GM19324 (cell line): ENCODE results near the gene FAM193B.
"Not testable (repeated sequence)": the region's sequence is repeated elsewhere in the genome, so short reads cannot be mapped to it uniquely, and the experiment has no call there.

Experiments used
- ATAC-seq: cut with Tn5 transposase; IDR thresholded peaks from one replicate; pipeline ENCODE4 v1.9.1; 2021; ENCODE audit warnings: mild to moderate bottlenecking, moderate library complexity; ENCODE audit not compliant: unreplicated experiment, low FRiP score

FAM193B gene

DNA sequence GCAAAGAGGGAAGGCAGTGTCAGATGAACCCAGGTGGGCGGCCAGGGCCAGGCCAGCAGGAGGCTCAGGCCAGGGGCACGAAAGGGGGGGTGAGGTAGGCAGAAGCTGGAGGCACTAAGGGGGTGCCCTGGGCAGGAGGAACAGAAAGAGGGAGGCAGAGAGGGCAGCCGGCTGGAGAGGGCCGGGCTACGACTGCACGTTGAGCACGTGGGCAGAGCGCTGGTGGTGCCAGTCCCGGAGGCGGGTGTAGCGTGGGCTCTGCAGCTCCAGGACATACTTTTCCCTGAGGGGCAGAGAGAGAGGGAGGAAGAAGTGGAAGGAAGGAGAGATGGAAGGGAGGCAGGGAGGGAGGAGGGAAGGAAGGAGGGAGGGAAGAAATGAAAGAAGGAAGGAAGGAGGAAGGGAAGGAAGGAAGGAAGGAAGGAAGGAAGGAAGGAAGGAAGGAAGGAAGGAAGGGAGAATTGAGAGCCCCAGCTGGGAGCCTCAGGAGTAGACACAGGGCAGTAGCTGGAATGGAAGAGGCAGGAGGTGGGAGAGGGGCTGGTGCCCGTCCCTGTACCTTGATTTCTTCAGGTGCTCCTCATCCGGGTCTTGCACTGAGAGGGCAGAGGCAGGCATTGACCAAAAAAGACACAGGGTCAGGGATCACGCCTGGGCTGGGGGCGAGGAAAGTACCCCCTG, 63.9 kb downstream of the FAM193B start:
- no peak for ATAC-seq

DNA sequence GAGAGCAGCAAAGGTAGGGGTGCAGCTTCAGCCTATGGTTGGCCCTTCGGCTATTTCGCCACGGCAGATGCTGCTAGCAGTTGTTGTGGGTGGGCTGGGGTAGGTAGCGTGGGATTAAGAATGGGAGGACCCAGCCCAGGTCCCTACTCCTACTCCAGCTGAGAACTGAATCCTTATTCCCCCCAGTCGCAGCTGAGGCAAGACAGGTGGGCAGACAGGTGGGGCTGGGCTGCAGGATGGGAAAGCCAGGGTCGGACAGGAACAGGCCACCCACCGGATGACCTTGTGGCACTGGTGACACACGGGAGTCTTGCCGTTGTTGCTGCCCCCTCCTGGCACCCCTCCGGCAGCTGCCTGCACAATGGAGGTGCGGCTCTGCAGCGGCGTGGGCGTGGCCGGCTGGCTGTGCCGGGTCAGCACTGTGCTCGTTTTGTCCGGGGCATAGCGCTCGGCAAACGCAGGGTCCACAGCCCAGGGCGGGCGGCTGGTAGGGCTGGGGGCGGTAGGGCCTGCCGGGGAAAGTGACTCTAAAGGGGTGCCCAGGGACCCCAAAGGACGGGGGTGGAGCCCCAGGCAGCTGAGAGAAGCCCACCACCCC, 65.1 kb downstream of the FAM193B start:
- ATAC-seq: no peak

DNA sequence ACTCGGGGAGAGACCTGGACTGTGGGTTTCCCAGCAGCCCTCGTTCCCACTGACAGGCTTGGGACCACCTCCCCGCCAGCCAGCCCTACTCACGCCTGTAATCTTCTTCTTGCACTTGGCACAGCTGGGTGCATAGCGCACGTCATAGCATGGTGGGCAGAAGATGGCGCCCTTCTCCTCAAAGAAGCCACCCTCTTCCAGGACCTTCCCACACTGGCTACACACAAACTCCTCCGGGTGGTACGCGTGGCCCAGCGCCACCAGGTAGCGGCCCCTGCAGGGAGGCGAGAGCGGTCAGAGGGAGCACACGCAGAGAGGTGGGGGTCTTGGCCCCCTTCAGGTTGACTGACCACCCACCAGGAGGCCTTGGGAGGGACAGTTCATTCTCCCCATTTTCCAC, 66.4 kb downstream of the FAM193B start:
- no peak for ATAC-seq

DNA sequence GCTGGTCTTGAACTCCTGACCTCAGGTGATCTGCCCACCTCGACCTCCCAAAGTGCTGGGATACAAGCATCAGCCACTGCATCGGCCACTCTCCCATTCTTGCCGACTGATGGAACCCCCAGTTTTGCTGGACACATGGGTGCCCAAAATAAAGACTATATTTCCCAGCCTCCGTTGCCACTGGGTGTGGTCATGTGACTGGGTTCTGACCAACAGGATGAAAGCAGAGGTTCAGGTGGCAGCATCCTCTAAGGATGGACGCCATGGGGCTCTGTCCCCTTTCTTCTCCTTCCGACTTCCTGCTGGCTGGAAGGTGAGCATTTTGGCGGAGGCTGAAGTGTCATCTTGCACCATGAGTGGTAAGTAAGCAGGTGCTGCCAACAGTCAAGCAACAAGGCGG, 67.2 kb downstream of the FAM193B start:
- ATAC-seq: no peak

DNA sequence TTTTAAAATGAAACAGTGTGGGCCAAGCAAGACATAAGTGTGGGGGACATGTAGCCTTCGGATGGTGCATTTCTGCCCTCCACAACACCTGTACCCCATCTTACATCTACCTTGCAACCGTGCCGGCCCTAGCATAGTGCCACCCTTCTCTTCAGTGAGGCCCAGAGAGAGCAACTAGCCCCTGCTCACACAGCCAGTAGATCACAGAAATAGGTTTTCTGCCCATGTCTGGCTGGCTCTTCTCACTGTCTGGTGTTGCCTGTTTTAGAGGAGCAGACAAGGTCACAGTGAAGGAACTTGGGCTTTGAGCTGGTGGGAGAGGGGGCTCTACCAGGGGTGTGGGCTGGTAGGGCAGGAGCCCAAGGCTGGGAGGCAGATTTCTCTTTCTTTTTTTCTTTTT, 68.1 kb downstream of the FAM193B start:
- ATAC-seq: no peak

DNA sequence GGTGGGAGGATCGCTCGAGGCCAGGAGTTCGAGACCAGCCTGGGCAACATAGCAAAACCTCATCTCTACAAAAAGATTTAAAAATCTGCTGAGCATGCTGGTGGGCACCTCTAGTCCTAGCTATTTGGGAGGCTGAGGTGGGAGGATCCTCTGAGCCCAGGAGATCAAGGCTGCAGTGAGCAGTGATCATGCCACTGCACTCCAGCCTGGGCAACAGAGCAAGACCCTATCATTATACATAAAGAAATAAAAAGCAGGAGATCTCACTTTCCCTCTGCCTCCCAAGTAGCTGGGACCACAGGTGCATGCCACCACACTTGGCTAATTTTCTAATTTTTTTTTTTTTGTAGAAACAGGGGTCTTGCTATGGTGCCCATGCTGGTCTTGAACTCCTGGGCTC, 68.6 kb downstream of the FAM193B start:
- not testable (repeated sequence) for ATAC-seq

DNA sequence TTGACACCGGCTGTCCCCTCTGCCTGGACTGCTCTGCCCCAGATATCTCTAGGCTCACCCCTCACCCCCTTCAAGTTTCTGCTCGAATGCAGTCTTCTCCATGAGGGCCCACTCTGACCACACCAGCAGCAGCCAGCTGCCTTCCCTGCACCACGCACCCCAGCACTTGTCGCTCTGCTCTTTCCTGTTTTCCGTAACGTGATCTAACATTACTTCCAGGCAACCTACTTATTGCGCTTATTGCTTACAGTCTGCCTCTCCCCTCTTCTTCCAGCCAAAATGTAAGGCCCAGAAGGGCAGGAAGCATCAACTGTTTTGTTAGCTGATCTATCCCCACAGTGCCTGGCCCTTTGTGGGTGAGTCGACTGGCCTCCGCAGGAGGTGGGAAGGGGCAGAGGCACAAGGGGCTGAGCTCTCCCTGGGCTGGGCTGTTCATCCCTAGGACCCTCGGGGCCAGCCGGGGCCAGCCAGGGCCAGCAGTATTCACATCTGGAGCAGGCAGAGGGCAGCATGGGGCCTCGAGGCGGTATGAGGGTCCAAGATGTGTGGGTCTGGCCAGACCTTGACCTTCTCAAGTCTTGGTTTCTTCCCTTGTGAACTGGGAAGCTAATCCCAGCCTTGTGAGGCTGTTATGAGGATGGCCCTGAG, 69.3 kb downstream of the FAM193B start:
- ATAC-seq: no peak

DNA sequence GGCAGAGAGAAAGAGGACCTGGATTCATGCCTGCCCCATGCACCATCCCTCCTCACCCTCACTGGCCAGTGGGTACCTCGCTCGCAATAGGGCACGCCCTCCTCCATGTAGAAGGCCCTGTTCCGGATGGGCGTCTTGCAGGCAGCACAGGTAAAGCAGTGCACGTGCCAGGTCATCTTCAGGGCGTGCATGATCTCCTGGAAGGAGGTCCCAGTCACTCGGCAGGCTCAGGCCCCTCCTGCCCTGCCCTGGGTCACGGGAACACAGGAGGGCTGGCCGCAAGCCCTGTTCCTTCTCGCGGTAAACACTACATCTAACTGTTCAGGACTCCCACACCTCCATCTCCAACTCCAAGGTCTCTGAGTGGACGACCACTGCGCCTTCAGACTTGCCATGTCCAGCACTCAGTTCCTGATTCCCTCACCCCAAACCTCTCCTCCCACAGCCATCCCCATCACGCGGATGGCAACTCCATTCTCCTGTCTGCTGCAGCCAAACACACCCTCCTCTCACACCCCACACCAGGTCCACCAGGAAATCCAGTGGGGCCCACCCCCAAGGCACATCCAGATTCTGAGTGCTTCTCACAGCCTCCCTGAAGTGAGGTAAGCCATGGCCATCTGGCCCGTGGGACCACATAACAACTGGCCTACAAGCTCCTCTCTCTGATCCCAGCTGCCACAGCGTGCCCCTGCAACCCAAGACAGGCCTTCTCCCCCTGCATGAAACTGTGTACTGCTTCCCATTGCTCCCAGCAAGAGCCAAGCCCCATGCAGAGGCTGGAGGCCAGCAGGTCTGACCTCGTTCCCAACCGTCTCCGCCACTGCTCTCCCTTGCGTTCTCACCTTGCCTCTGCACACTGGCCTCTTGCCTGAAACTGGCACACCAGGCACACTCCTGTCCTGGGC, 70.1 kb downstream of the FAM193B start:
- no peak for ATAC-seq

DNA sequence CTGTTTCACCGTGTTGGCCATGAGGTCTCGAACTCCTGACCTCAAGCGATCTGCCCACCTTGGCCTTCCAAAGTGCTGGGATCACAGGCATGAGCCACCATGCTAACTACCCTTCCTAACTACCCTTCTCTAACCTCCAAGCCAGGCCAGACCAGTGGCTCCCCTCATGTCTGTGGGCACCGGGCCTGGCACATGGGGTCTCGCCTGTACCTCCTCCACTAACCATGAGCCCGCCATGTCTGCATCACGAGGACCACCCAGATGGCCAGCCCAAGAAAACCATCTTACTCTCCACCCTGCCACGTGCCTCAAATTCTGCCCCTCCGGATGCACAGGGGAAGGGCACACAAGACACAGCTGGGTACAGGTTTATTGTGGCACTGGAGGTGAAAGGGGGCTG, 71.3 kb downstream of the FAM193B start:
- no peak for ATAC-seq

DNA sequence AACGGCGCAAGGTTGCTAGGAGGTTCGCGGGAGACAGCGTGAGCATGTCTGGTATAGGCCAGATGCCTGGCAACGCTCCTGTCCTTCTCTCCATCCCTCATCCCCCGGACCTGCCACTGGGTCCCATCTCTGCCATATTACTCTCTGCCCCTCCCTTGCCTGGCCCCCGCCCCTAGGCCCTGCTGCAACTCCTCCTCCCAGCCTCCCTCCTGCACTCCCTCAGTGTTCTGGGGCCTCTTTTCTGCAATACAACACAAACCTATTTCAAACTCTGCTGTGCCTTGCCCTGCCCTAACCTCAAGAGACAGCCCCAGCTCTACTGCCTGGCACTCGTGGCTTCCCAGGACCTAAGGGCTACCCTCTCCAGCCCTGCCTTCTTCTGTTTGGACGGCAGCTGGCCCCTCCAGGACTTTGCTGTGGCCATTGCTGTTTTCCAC, 72.0 kb downstream of the FAM193B start:
- ATAC-seq: no peak

DNA sequence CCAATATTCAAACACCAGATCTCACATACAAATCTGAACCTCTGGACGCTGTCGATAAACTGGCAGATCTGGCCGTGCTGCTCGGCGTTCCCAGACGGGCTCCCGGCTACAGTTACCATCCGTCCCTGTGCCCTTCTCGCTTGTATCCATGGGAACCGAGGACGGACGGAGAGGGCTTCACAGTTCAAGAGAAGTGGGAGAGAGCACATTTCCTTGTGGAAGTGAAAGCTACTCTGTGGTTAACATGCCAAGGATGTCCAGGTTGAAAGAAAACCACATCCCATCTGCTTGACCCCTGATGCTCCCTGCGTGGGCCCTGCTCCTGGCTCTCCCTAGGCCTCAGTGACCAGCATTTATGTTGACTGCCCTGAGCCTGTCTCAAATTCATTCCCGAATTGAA, 74.6 kb downstream of the FAM193B start:
- ATAC-seq: no peak

DNA sequence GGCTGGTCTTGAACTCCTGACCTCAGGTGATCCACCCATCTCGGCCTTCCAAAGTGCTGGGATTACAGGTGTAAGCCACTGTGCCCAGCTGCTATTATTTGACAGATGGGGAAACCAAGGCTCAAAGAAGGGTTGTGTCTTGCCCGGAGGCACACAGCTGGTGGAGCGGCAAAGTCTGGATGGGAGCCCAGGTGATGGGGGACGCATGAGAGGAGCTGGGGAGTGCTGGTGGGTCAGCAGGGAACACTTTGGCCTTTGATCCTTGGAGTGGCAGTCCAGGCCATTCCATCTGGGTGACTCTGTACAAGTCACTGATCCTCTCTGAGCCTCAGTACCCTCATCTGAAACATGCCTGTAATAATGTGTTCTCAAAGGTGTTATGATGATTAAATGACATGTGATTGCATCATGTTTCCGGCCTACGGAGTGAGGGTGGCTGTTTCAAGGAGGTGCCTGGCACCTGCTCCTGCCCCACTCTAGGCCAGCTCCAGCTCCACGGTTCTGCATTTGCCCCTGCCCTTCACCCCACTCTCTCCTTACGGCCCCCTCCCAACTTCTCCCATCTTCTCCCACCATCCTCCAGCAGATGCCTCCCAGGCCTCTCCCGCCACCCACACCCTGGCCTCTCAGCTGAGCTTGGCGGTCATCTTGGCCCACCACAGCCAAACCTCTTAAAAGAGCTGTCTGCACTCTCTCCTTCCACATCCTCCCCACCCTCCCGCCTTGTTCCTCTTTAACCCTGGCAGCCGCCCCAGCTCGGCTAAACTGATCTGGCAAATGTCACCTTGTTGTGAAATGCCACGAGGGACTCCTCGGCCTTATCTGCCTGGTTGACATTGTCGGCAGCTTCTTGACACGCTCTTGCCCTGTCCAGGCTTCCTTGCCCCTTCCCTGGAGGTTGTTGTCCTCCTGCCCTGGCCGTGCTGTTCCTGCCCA, 75.4 kb downstream of the FAM193B start:
- ATAC-seq: no peak

DNA sequence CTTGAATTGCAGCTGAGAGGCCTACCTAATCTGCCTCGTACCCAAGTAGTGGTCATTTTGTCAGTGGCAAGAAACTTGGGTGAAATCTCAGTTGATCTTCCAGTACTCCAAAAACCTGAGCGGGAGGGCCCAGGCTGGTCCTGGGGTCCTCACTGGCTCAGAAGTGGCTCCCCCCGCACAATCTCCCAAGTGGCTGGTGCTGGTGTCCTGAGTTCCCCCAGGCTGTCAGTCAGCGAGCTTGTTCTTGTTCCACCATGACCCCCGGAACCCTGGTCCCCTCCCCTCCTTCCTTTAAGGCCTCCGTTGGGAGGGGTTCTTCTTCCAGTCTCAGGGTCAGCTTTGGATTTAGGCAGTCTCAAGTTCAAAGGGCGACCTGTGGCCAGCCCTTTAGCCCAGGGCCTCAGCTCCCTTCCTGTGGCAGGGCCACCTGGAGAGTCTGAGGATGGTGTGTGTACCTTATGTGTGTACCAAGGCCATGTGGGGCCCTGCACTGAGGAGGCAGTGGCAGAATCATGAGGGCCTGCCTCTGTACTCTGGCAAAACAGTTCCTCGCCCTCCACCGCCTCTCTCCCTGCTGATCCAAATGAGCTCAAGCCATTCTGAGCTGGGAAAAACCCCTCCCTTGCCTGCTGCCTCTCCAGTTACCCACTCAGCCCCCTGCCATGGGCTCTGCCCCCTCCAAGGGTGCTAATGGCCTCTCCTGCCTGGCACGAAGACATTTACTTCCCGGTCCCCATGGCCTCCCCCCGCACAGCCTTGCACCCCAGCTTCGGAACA, 76.5 kb downstream of the FAM193B start:
- ATAC-seq: no peak

DNA sequence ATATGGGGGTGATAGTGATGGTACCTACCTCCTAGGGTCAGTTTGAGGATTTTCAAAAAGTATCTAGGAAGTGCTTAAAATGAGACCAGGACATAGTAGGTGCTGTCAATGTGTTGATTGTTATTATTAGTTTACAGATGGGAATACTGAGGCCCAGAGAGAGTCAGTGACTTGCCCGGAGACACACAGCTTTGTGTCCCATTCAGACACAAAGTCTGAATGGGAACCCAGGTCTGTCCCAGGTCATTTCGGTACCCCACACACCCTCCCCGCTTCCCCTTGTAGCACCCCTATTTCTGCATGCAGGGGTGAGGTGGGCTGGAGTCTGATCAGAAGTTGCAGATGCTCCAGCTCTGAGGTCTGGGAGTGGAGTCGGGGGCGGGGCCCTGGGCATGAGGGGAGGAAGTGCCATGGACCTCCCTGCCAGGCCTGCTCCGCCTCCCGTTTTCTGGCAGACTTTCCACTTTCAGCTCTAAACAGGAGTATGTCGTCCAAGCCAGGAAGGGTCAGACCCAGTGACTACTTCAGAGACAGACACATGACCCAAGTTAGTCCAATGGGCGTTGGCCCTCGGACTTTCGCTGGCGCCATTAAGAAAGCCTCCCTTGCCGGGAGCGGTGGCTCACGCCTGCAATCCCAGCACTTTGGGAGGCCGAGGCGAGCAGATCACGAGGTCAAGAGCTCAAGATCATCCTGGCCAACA, 77.7 kb downstream of the FAM193B start:
- ATAC-seq: no peak

DNA sequence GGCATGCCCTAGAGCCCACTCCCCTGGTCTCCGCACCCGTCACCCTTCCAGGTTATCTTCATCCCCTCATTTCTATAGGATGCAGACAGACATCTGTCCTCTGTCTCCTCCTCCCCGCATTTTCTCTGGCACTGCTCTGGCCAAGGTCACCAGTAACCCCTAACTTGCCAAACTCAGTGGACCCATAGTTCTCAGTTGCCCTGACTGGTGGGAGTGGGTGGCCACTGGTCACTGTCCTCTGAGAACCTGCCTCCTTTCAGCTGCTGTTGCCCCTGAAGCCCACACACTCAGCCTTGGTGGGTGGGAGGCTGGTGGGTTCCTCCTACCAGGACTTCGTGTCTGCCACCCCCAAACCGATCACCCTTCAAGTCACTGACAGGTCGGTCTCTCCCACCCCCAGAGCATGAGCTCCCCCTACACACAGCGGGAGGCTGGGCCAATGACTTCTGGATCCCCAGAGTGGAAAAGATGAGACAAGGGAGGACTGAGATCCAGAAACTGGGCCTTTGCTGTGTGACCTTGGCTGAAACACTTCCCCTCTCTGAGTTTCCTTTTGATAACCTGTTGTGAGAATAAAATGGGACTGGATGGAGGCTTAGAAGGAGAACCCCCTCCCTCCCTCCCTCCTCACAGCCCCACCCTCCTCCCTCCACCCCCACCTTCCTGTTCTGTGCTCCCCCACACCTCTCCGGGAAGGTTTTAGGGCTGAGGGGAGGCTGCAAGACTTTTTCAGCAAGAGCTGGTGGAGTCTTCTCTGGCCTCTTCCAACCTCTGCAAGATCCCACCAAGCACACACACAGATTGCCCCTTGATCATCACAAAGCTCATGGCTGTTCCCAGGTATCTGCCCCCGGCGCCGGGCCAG, 78.6 kb downstream of the FAM193B start:
- ATAC-seq: no peak

DNA sequence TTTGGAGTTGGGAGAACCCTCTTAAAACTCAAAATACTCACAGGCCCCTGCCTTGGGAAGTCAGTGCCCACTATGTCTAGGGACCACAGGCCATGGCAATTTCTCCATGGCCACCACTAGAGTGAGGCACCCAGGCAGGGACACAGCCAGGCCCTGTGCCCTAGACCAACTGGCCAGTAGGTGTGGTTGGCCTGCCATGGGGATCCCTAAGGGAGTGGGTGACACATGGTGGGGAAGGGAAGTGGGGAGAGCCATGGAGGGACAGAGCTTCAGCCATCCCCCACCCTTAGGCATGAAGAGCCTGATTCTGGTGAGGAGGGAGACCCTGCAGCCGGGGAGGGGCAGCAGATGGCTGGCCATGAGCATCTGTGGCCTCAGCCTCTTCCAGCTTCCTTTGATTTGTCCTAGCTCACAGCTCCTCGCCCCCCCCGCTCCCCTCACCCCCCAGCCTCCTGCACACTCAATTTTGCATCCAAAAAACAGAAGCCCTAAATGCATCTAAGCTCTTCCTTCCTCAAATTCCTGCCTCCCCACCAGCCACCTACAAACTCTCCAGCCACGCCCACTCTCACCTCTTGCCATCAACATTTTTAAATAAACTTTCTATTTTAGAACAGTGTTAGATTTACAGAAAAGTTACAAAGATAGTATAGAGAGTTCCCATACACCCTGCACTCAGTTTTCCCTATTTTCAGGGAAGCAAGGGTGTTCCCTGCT, 79.4 kb downstream of the FAM193B start:
- ATAC-seq: no peak

DNA sequence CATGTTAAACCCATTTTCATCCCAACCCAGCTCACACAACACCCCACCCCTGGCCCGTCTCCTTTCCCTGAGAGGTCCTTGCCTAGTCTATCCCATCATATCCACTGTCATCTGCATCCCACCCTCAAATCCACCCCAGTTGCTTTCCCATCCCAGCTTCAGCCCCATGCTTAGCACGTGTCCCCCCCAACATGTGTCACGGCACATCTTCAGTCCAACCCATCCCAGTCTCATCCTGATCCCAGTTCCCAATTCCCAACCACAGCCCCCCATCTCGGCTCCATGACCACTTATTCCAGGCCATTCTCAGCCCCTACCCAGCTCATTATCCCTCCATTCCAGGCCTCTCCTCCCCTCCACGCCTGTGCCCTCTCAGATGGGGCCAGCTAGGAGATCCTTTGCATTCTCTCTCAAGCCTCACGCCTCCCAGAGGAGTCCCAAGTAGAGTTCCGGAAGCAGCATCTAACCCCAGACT, 80.3 kb downstream of the FAM193B start:
- ATAC-seq: no peak
